ENCODE results near the gene MED25.

DNA sequence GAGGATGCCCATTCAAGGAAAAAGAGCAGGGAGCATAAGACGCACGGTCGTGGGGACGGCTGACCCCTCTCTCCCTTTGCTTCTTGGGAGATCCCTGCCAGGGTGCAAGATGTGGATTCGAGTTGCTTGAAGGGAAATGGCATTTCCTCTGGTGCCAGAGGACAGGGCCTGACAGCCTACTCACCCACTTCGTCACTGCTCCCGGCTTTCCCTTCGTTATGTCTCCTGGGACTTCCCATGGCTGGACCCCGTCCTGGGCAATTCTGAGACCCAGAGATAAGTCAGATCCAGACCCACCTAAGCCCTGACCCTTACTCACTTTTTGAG, 60.6 kb downstream of the MED25 start:
- TF ChIP-seq, protein P1, sequence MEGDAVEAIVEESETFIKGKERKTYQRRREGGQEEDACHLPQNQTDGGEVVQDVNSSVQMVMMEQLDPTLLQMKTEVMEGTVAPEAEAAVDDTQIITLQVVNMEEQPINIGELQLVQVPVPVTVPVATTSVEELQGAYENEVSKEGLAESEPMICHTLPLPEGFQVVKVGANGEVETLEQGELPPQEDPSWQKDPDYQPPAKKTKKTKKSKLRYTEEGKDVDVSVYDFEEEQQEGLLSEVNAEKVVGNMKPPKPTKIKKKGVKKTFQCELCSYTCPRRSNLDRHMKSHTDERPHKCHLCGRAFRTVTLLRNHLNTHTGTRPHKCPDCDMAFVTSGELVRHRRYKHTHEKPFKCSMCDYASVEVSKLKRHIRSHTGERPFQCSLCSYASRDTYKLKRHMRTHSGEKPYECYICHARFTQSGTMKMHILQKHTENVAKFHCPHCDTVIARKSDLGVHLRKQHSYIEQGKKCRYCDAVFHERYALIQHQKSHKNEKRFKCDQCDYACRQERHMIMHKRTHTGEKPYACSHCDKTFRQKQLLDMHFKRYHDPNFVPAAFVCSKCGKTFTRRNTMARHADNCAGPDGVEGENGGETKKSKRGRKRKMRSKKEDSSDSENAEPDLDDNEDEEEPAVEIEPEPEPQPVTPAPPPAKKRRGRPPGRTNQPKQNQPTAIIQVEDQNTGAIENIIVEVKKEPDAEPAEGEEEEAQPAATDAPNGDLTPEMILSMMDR (IDR thresholded peaks at IDR 0.05), result no peak
- TF ChIP-seq POLR2A (IDR thresholded peaks at IDR 0.05), result no peak

Data from prostate gland (tissue), 2 donors.